Measurements from ENCODE around the gene FOXO6.

GRCh38 chr1:41407664-41408252 lies 46.5 kb downstream of the FOXO6 start:
- TF ChIP-seq MEF2A (IDR thresholded peaks at IDR 0.05; ENCODE audit: borderline replicate concordance, low read depth): no peak
- no peak for TF ChIP-seq RAD21 (IDR thresholded peaks at IDR 0.05; ENCODE audit: low read length)
- TF ChIP-seq FOXM1 (IDR thresholded peaks at IDR 0.05; ENCODE audit: low read depth): no peak
- TF ChIP-seq RFX5 (IDR thresholded peaks at IDR 0.05; ENCODE audit: low read length): no peak
